ENCODE data around the gene DOCK2. TPM values are rescaled to one million over a fixed set of nuclear protein-coding genes. Genes with fewer than 3 reads are reported as not detected.

Gene DOCK2
- total RNA-seq, 1 experiment from 2014 or later: not detected

DNA sequence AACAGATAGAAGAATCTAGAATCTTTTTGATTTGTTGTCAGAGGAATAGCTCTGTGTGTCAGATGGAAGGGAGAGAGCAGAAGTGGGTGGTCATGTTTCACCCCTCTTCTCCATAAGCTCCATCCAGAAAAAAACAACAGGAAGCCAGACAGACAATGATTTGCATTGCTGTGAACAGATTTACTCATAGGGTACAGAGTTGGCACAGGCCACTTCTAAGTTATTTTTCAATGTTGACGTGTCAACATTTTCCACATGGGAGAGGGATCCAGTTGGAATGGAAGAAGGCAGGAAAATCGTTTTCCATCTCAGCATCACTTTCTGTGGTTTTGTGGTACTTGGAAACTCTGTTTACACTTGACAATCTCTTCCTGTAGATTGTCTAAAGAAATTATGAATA is 256.5 kb downstream of the DOCK2 start:
- H3K4me1 Mint-ChIP-seq (ENCODE audit: low read depth, unreplicated experiment): no peaks in the 10 kb centered on the region
- no TSS peak for BruUV-seq (replicated peaks)
- DNase-seq: no peak
- CTCF ChIA-PET: no interaction called here
- H3K4me3 Mint-ChIP-seq (ENCODE audit: low read depth, unreplicated experiment): no peak overlapping the region
- TF ChIP-seq CTCF (IDR thresholded peaks at IDR 0.05; ENCODE audit: unreplicated experiment): no peak
- H3K9me3 Mint-ChIP-seq (ENCODE audit: low read depth, unreplicated experiment): no peaks in the 10 kb centered on the region
- intact Hi-C loops (cut with micrococcal nuclease; ENCODE audit: unreplicated experiment): no loop called here
- H3K27me3 Mint-ChIP-seq (ENCODE audit: unreplicated experiment): peaks cover 63% of the 10 kb centered on the region
- H3K36me3 Mint-ChIP-seq (ENCODE audit: insufficient read depth, unreplicated experiment): no peaks in the 10 kb centered on the region
- H3K27ac Mint-ChIP-seq (ENCODE audit: unreplicated experiment): no peak overlapping the region

- Mint-ChIP-seq H3K36me3 (ENCODE audit: insufficient read depth, unreplicated experiment) (no peaks in the 10 kb centered on the region), H3K4me1 (ENCODE audit: low read depth, unreplicated experiment) (no peaks in the 10 kb centered on the region), H3K9me3 (ENCODE audit: low read depth, unreplicated experiment) (no peaks in the 10 kb centered on the region), H3K27me3 (ENCODE audit: unreplicated experiment) (peaks cover 73% of the 10 kb centered on the region), H3K27ac (ENCODE audit: unreplicated experiment) (no peak overlapping the region), H3K4me3 (ENCODE audit: low read depth, unreplicated experiment) (no peak overlapping the region)
- TF ChIP-seq CTCF (IDR thresholded peaks at IDR 0.05; ENCODE audit: unreplicated experiment): no peak
- no TSS peak for BruUV-seq (replicated peaks)
- intact Hi-C loops (cut with micrococcal nuclease; ENCODE audit: unreplicated experiment): no loop called here
- CTCF ChIA-PET: interaction anchor here (1.1 kb wide), 1 partner anchor 9 kb away, joined by 4 read pairs; no protein-coding TSS in a partner anchor
- DNase-seq: no peak
Observed at GRCh38 chr5:169895926-169896325, 258.9 kb downstream of the DOCK2 start.

- Mint-ChIP-seq H3K4me1 (ENCODE audit: low read depth, unreplicated experiment) (no peaks in the 10 kb centered on the region), H3K9me3 (ENCODE audit: low read depth, unreplicated experiment) (no peaks in the 10 kb centered on the region), H3K27me3 (ENCODE audit: unreplicated experiment) (peaks cover 76% of the 10 kb centered on the region), H3K36me3 (ENCODE audit: insufficient read depth, unreplicated experiment) (no peaks in the 10 kb centered on the region), H3K27ac (ENCODE audit: unreplicated experiment) (no peak overlapping the region), H3K4me3 (ENCODE audit: low read depth, unreplicated experiment) (no peak overlapping the region)
- CTCF ChIA-PET: interaction anchor here (1.1 kb wide), 1 partner anchor 196 kb away, joined by 3 read pairs; no protein-coding TSS in a partner anchor
- no peak for TF ChIP-seq CTCF (IDR thresholded peaks at IDR 0.05; ENCODE audit: unreplicated experiment)
- intact Hi-C loops (cut with micrococcal nuclease; ENCODE audit: unreplicated experiment): no loop called here
- no peak for DNase-seq
- no TSS peak for BruUV-seq (replicated peaks)
Observed at GRCh38 chr5:169897481-169897880, 260.4 kb downstream of the DOCK2 start.

- no peak overlapping the region for H3K4me3 Mint-ChIP-seq (ENCODE audit: low read depth, unreplicated experiment)
- DNase-seq: no peak
- BruUV-seq (replicated peaks): no TSS peak
- H3K4me1 Mint-ChIP-seq (ENCODE audit: low read depth, unreplicated experiment): no peaks in the 10 kb centered on the region
- CTCF ChIA-PET: no interaction called here
- H3K36me3 Mint-ChIP-seq (ENCODE audit: insufficient read depth, unreplicated experiment): no peaks in the 10 kb centered on the region
- H3K27ac Mint-ChIP-seq (ENCODE audit: unreplicated experiment): no peak overlapping the region
- H3K27me3 Mint-ChIP-seq (ENCODE audit: unreplicated experiment): peaks cover 75% of the 10 kb centered on the region
- no peak for TF ChIP-seq CTCF (IDR thresholded peaks at IDR 0.05; ENCODE audit: unreplicated experiment)
- intact Hi-C loops (cut with micrococcal nuclease; ENCODE audit: unreplicated experiment): no loop called here
- H3K9me3 Mint-ChIP-seq (ENCODE audit: low read depth, unreplicated experiment): no peaks in the 10 kb centered on the region
Observed at GRCh38 chr5:169901896-169902295, 264.8 kb downstream of the DOCK2 start.

Measured in Calu3 (cell line).